Loucy (cell line): ENCODE measurements around the gene SCT.

ENCODE experiments used
- CTCF ChIP-seq: fragments of 200-600 bp; sonication (generic); conservative IDR thresholded peaks from 2 replicates; pipeline ENCODE4 v1.5.1; 2014; ENCODE audit warnings: mild to moderate bottlenecking, antibody characterized with exemption, low read length
- EZH2phosphoT487 ChIP-seq: fragments of 200-600 bp; IDR thresholded peaks from 2 replicates; pipeline ENCODE4 v1.6.1; 2018; ENCODE audit warnings: antibody characterized with exemption, mild to moderate bottlenecking, moderate library complexity, borderline replicate concordance

DNA sequence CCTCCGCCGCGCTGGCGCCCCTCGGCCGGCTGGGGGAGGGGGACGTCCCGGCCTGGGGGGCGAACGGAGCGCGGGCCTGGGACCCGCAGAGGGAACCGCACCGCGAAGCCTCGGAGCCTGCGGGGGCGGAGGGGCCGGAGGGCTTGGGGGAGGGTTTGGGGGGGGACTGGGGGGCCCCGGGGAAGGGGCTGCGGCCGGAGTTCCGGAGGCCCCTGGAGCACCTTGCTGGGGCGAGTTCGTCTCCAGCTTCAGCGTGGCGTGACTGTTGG is 261 bp upstream of the SCT start:
- no peak for TF ChIP-seq CTCF
- no peak for TF ChIP-seq EZH2phosphoT487
